K562 (cell line): Measurements from ENCODE around the gene CENPP. TPM values are rescaled to one million over a fixed set of nuclear protein-coding genes. Genes with fewer than 3 reads are reported as not detected.

Experiments
- ATAC-seq: fragments of 200-7000 bp; cut with Tn5 transposase; 3 replicates; pipeline ENCODE4 v1.9.1; 2020; ENCODE audit warnings: moderate library complexity
- BruUV-seq: library from RNA; stranded (reverse); fragments of 400-500 nt; replicated peaks from 2 replicates; lab custom pipeline; 2021; lab: Mats Ljungman, UMichigan
- CTCF ChIA-PET: fragments of 300-600 bp; formaldehyde crosslinking; extraction: SDS; loops from one replicate; lab custom pipeline; 2021; ENCODE audit warnings: low intra/inter-chr PET ratio; lab: Yijun Ruan, JAX
- POLR2A ChIA-PET: fragments of 300-600, 350-650 bp; sonication (Branson Sonifier 250); formaldehyde crosslinking; extraction: SDS; loops from one replicate; lab custom pipeline; 2021; ENCODE audit warnings: antibody characterized with exemption, inconsistent platforms; lab: Yijun Ruan, JAX
- DNase-seq, 4 experiments: peaks; one replicate each; pipeline versions ENCODE4 v3.0.0 to v3.0.0-alpha.2; 2011 to 2018; ENCODE audit warnings: low spot score in 3 of 4, mixed read lengths in 3 of 4; ENCODE audit errors: extremely low read depth in 1 of 4
- FAIRE-seq: peaks from 2 replicates; lab custom pipeline; 2011; peaks lifted over from hg19 to GRCh38; lab: Jason Lieb, UNC
- H2AFZ ChIP-seq: 2 replicates; pipeline ENCODE4 v1.6.0; 2011; ENCODE audit warnings: low read depth, low read length, control low read depth, inconsistent platforms
- H3K27ac ChIP-seq: fragments of 200-600 bp; 3 replicates; pipeline ENCODE4 v1.8.0; 2011; ENCODE audit warnings: low read depth, mild to moderate bottlenecking, control low read depth, inconsistent platforms, low read length, moderate library complexity, mixed read lengths; ENCODE audit errors: extremely low read depth
- H3K27me3 ChIP-seq, 2 experiments: fragments of 300-600 bp in 1 of 2; 2 replicates in 1 of 2; 3 replicates in 1 of 2; pipeline versions ENCODE4 v1.6.0 to v1.8.0; 2011; ENCODE audit warnings: inconsistent platforms in 2 of 2, low read length in 2 of 2, mild to moderate bottlenecking in 1 of 2, mixed read lengths in 1 of 2, moderate library complexity in 1 of 2; ENCODE audit not compliant: control insufficient read depth in 2 of 2, insufficient read depth in 2 of 2
- H3K36me3 ChIP-seq: fragments of 300-600 bp; 3 replicates; pipeline ENCODE4 v1.8.0; 2011; ENCODE audit warnings: mild to moderate bottlenecking, low read length, inconsistent platforms; ENCODE audit not compliant: control insufficient read depth, insufficient read depth
- H3K4me1 ChIP-seq, 2 experiments: fragments of 200-600 bp in 1 of 2; replicated peaks in 1 of 2; 2 replicates in 1 of 2; 3 replicates in 1 of 2; pipeline versions ENCODE4 v1.5.1 to v1.8.0; 2011; ENCODE audit warnings: inconsistent platforms in 2 of 2, low read length in 2 of 2, mild to moderate bottlenecking in 1 of 2, mixed read lengths in 1 of 2, moderate library complexity in 1 of 2; ENCODE audit not compliant: control insufficient read depth in 2 of 2, insufficient read depth in 2 of 2
- H3K4me2 ChIP-seq: 2 replicates; pipeline ENCODE4 v1.6.1; 2011; ENCODE audit warnings: low read length, control low read depth, inconsistent platforms, mixed read lengths; ENCODE audit not compliant: insufficient read depth
- H3K4me3 ChIP-seq: fragments of 200-600 bp; sonication (generic), shearing (Covaris generic); 2 replicates; pipeline ENCODE4 v1.5.1; 2016; ENCODE audit warnings: control low read depth, inconsistent platforms
- H3K79me2 ChIP-seq: fragments of 200-600 bp; 3 replicates; pipeline ENCODE4 v1.8.0; 2011; ENCODE audit warnings: low read length, inconsistent platforms; ENCODE audit not compliant: control insufficient read depth, insufficient read depth
- H3K9ac ChIP-seq, 2 experiments: 2 replicates each; pipeline versions ENCODE4 v1.6.0 to v1.6.1; 2011; ENCODE audit warnings: low read depth in 2 of 2, low read length in 2 of 2, control low read depth in 1 of 2, inconsistent platforms in 1 of 2, mild to moderate bottlenecking in 1 of 2, mixed read lengths in 1 of 2; ENCODE audit not compliant: insufficient read depth in 1 of 2
- H3K9me1 ChIP-seq: one replicate; pipeline ENCODE4 v1.6.0; 2011; ENCODE audit warnings: inconsistent platforms, mild to moderate bottlenecking, low read length, moderate library complexity; ENCODE audit not compliant: control insufficient read depth, insufficient read depth
- H3K9me3 ChIP-seq: replicated peaks from 2 replicates; pipeline ENCODE4 v1.5.1; 2011; ENCODE audit warnings: low read depth, low read length, inconsistent platforms; ENCODE audit not compliant: control insufficient read depth, insufficient read depth
- H4K20me1 ChIP-seq: replicated peaks from 2 replicates; pipeline ENCODE4 v1.6.1; 2011; ENCODE audit warnings: low read length, inconsistent platforms, mixed read lengths; ENCODE audit not compliant: control insufficient read depth, insufficient read depth
- ARID2 ChIP-seq: fragments of 450-650 bp; IDR thresholded peaks from 2 replicates; pipeline ENCODE4 v1.6.1; 2017; ENCODE audit warnings: antibody characterized with exemption, mild to moderate bottlenecking
- CHD1 ChIP-seq: fragments of 200-600 bp; sonication (generic); IDR thresholded peaks from one replicate; pipeline ENCODE4 v1.6.1; 2012; ENCODE audit warnings: mild to moderate bottlenecking, moderate library complexity, low read length, inconsistent platforms
- CTCFL ChIP-seq: IDR thresholded peaks from 2 replicates; pipeline ENCODE4 v1.6.1; 2011; ENCODE audit warnings: borderline replicate concordance, low read depth, mild to moderate bottlenecking, moderate library complexity, low read length; ENCODE audit not compliant: insufficient read depth, poor library complexity, severe bottlenecking
- HSF4 ChIP-seq: fragments of 250-450 bp; sonication (Bioruptor Pico); IDR thresholded peaks from 2 replicates; pipeline ENCODE4 v2.1.2; 2022; ENCODE audit warnings: mild to moderate bottlenecking, moderate library complexity, borderline replicate concordance
- JUND ChIP-seq, 2 experiments: IDR thresholded peaks; 2 replicates in 1 of 2; 3 replicates in 1 of 2; pipeline ENCODE4 v1.6.1; 2011; ENCODE audit warnings: borderline replicate concordance in 2 of 2, low read depth in 2 of 2, low read length in 2 of 2, improper control_type of control experiment in 1 of 2, missing biosample characterization in 1 of 2, missing genetic modification characterization in 1 of 2, missing genetic modification reagents in 1 of 2
- MAFF ChIP-seq: IDR thresholded peaks from 2 replicates; pipeline ENCODE4 v1.6.1; 2012; ENCODE audit warnings: low read length, improper control_type of control experiment
- MITF ChIP-seq: IDR thresholded peaks from 2 replicates; pipeline ENCODE4 v1.6.1; 2014; ENCODE audit warnings: antibody characterized with exemption
- MLLT1 ChIP-seq, 2 experiments: fragments of 450-650 bp; IDR thresholded peaks; 2 replicates each; pipeline ENCODE4 v1.6.1; 2016
- PURB ChIP-seq: sonication (generic); formaldehyde crosslinking; IDR thresholded peaks from 2 replicates; pipeline ENCODE4 v1.9.0; 2021; ENCODE audit warnings: low read depth, mild to moderate bottlenecking, missing genetic modification reagents
- SFPQ ChIP-seq: fragments of 200-400 bp; formaldehyde crosslinking; IDR thresholded peaks from 2 replicates; pipeline ENCODE4 v1.6.1; 2017; ENCODE audit warnings: mild to moderate bottlenecking, low read depth, low read length, moderate library complexity
- SMAD1 ChIP-seq: fragments of 150-350 bp; IDR thresholded peaks from 2 replicates; pipeline ENCODE4 v1.6.1; 2014; ENCODE audit warnings: low read length, low read depth; ENCODE audit not compliant: partially characterized antibody
- SMARCC2 ChIP-seq: fragments of 450-650 bp; IDR thresholded peaks from 2 replicates; pipeline ENCODE4 v1.6.1; 2017; ENCODE audit warnings: antibody characterized with exemption, moderate library complexity, mild to moderate bottlenecking, low read depth
- TEAD2 ChIP-seq: fragments of 450-650 bp; IDR thresholded peaks from 2 replicates; pipeline ENCODE4 v1.6.1; 2016; ENCODE audit warnings: missing genetic modification characterization, control low read depth, missing compliant biosample characterization
- ZNF3 ChIP-seq: fragments of 250-450 bp; sonication (Bioruptor Pico); IDR thresholded peaks from 2 replicates; pipeline ENCODE4 v1.5.0; 2021; ENCODE audit warnings: mild to moderate bottlenecking, moderate library complexity
- ZZZ3 ChIP-seq: fragments of 450-650 bp; IDR thresholded peaks from 2 replicates; pipeline ENCODE4 v1.6.1; 2016; ENCODE audit warnings: antibody characterized with exemption, mild to moderate bottlenecking, moderate library complexity
- WGBS: fragments of 100-300 bp; shearing (Covaris generic); methylation state at CpG from one replicate; pipeline ENCODE4 v1.1.6; 2016; ENCODE audit warnings: low coverage, mixed read lengths; ENCODE audit not compliant: insufficient coverage; ENCODE audit errors: missing lambda C conversion rate; 5-methylcytosine and 5-hydroxymethylcytosine counted together
- in situ Hi-C: fragments of 300-500 bp; cut with MboI; formaldehyde crosslinking; loops from 4 replicates; pipeline ENCODE4 v1.15.0; 2018; ENCODE audit warnings: inconsistent platforms, mixed read lengths
- intact Hi-C: fragments of 100-400 bp; cut with micrococcal nuclease; formaldehyde crosslinking; loops from 2 replicates; pipeline ENCODE4 v1.14.2; 2022
- polyA plus RNA-seq, 8 experiments: library from polyadenylated mRNA; depleted of rRNA in 4 of 8; stranded (reverse) in 5 of 8; unstranded in 3 of 8; fragments of >200 nt; fragmentation: Nextera tagmentation in 2 of 8; fragmentation: Illumina TruSeq in 1 of 8; extraction: Ambion mirVana in 2 of 8; extraction: Trizol in 1 of 8; gene quantifications; 2 replicates each; pipeline versions ENCODE4 v1.2.1 to v1.2.3, GENCODE V29; 2011 to 2014; ENCODE audit warnings: inconsistent platforms in 1 of 8, missing spikeins in 1 of 8
- total RNA-seq, 7 experiments: library from RNA; depleted of rRNA in 6 of 7; stranded (reverse); fragments of >200 nt in 6 of 7; fragmentation: Illumina TruSeq in 2 of 7; extraction: Trizol in 2 of 7; gene quantifications; 2 replicates each; pipeline versions ENCODE4 v1.2.1 to v1.2.3, GENCODE V29; 2011 to 2021; ENCODE audit warnings: low replicate concordance in 1 of 7

The CENPP gene
- total and polyA plus RNA-seq, 9 of the 15 experiments (the other 6 are each of a cell fraction or from before 2014, with no cell fraction given): 8.0 to 28.5 (median 17.9) TPM

GRCh38 chr9:92294297-92294676 lies 31.5 kb upstream of the CENPP start:
- POLR2A ChIA-PET: interaction anchor here (0.6 to 4.0 kb wide), 5 partner anchors 12 to 336 kb away, joined by 3 to 38 read pairs (median 4); partner anchors contain the start of genes CENPP and NOL8
- Histone ChIP-seq H3K9me1 (no peaks in the 10 kb centered on the region), H3K27me3 (no peaks in the 10 kb centered on the region), H3K4me3 (peak overlapping the region; percentile 70), H3K79me2 (peaks cover 68% of the 10 kb centered on the region), H3K4me2 (peak overlapping the region; percentile 100), H2AFZ (peak overlapping the region; percentile 83), H3K36me3 (peaks cover 69% of the 10 kb centered on the region), H3K27ac (peak overlapping the region; percentile 97), H3K4me1 (peaks cover 7 to 23% of the 10 kb centered on the region in 2 experiments), H3K9ac (peak overlapping the region; percentile 96 to 100), H4K20me1 (peaks cover 5% of the 10 kb centered on the region), H3K9me3 (no peaks in the 10 kb centered on the region)
- FAIRE-seq (no peak), ATAC-seq (peak; percentile 13), DNase-seq (peak in 2 of 4 experiments; percentile 12 to 50)
- BruUV-seq: no TSS peak
- CTCF ChIA-PET: no interaction called here
- WGBS: under 1% methylated on average over 13 of the region's 13 CpGs
- in situ Hi-C loops: no loop called here
- intact Hi-C loops: no loop called here
- TF ChIP-seq SMARCC2 (no peak), CHD1 (peak; percentile 91), SFPQ (no peak), ZNF3 (no peak), MITF (no peak), ARID2 (no peak), MLLT1 (IDR thresholded peaks at IDR 0.05) (0 out of 4 replicates have a peak, but pooled peaks of 1 of the 2 experiments have one; percentile 29), HSF4 (CRISPR knock-in tag) (no peak), PURB (no peak), JUND (IDR thresholded peaks at IDR 0.05; ENCODE audit: borderline replicate concordance, low read depth, low read length) (no peak), JUND (tag; IDR thresholded peaks at IDR 0.05; ENCODE audit: borderline replicate concordance, low read depth, low read length) (no peak), SMAD1 (peak; percentile 10), CTCFL (no peak), ZZZ3 (no peak), MAFF (no peak), TEAD2 (tag) (no peak)
